Gastroesophageal sphincter (tissue), 4 donors: ENCODE measurements around the gene GABRG1. TPM values are rescaled to one million over a fixed set of nuclear protein-coding genes. Genes with fewer than 3 reads are reported as not detected.

Source experiments
- ATAC-seq: fragments of 150-250 bp; one replicate; pipeline ENCODE4 v1.9.1; 2016; ENCODE audit warnings: mild to moderate bottlenecking, moderate library complexity
- H3K27ac ChIP-seq, 4 donors: fragments of 200-600 bp; sonication (generic) in 3 of 4; 1 replicate in 3 of 4; 2 replicates in 1 of 4; pipeline ENCODE4 v1.5.1; 2016 to 2019
- H3K27me3 ChIP-seq: fragments of 200-600 bp; sonication (generic); one replicate; pipeline ENCODE4 v1.5.1; 2019
- H3K36me3 ChIP-seq, 2 donors: fragments of 200-600 bp; sonication (generic); one replicate each; pipeline ENCODE4 v1.5.1; 2019; ENCODE audit warnings: control low read depth in 1 of 2
- H3K4me1 ChIP-seq, 3 donors: fragments of 200-600 bp; sonication (generic); 1 replicate in 2 of 3; 2 replicates in 1 of 3; pipeline ENCODE4 v1.5.1; 2016 to 2019; ENCODE audit warnings: control low read depth in 2 of 3
- H3K4me3 ChIP-seq, 2 donors: fragments of 200-600 bp; sonication (generic); one replicate each; pipeline ENCODE4 v1.5.1; 2019; ENCODE audit warnings: mild to moderate bottlenecking in 1 of 2, moderate library complexity in 1 of 2
- H3K9me3 ChIP-seq, 3 donors: fragments of 200-600 bp; sonication (generic); one replicate each; pipeline ENCODE4 v1.5.1; 2017 to 2019; ENCODE audit warnings: control low read depth in 2 of 3
- CTCF ChIP-seq, 4 experiments: fragments of 200-600 bp in 2 of 4; fragments of 450-650 bp in 2 of 4; sonication (generic) in 1 of 4; IDR thresholded peaks; one replicate each; pipeline ENCODE4 v1.5.1; 2017 to 2019; ENCODE audit warnings: antibody characterized with exemption in 4 of 4, mild to moderate bottlenecking in 2 of 4, moderate library complexity in 2 of 4
- EP300 ChIP-seq: sonication (generic); formaldehyde crosslinking; IDR thresholded peaks from one replicate; pipeline ENCODE4 v1.6.1; 2017; ENCODE audit warnings: antibody characterized with exemption, mild to moderate bottlenecking
- POLR2A ChIP-seq, 2 donors: fragments of 450-650 bp; IDR thresholded peaks; one replicate each; pipeline ENCODE4 v1.6.1; 2017; ENCODE audit warnings: antibody characterized with exemption in 2 of 2, mild to moderate bottlenecking in 2 of 2, moderate library complexity in 1 of 2
- POLR2AphosphoS5 ChIP-seq: sonication (generic); formaldehyde crosslinking; IDR thresholded peaks from one replicate; pipeline ENCODE4 v1.6.1; 2017; ENCODE audit warnings: antibody characterized with exemption
- WGBS, 2 donors: methylation state at CpG; one replicate each; pipeline ENCODE4 v1.1.5; 2018; ENCODE audit warnings: low coverage in 1 of 2; 5-methylcytosine and 5-hydroxymethylcytosine counted together
- total RNA-seq, 4 donors: library from RNA; depleted of rRNA; stranded (reverse); fragments of >200 nt; gene quantifications; one replicate each; pipeline ENCODE4 v1.1.0, GENCODE V29; 2016

Gene GABRG1
- total RNA-seq = under 1 TPM in 1 of 4 donors, not detected in 3; 0.94 TPM

DNA sequence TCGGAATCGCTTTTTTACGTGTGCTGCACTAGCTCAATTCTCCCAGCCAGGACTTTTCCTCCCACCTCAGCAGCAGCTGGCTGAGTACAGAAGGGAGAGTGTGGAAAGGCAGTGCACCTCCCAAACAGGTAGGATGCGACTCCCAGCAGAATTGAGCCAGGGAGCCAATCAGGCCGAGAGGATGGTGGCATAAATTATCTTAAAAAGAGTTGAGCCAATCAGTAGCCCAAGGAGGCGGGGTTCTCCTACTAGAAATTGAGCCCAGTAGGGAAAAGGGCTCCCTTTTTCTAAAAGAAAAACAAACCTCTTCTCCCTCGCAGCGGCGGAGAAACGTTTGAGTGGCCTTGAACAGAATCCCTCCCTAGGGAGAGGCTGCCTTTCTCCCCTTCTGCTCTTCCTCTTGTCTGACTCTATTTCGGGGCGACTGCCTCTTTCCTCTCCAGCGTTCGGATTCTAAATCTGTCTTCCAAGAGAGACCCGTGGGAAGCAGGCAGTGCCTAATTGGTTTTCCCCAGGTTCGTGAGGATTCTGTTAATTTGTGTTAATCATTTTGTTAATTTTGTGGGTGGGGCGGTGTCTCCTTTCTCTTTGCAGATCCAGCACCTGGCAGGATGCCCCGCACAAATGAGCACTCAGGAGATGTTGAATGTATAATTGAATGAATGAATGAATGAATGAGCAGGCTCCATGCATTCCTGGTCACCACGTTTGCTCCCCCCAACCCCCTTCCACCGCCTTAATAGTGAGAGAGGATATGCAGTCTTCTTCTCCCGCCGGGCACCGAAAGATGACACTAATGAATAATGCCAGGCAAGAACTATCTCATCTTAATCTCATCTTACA is at the start of gene GABRG1:
GABRG1 (minus strand) TSS at position 142 of the 843 bp plus-strand sequence; CDS start at position 1, 141 bp downstream.
- TF ChIP-seq CTCF (IDR thresholded peaks at IDR 0.05) (no peak), EP300 (no peak), POLR2AphosphoS5 (no peak), POLR2A (IDR thresholded peaks at IDR 0.05) (no peak)
- no peak within 1 kb of the TSS for H3K27ac ChIP-seq
- no peaks in the 10 kb centered on the region for H3K36me3 ChIP-seq
- peaks cover 32% of the 10 kb centered on the region for H3K27me3 ChIP-seq
- no peak for ATAC-seq
- H3K4me3 ChIP-seq = peak within 1 kb of the TSS in 1 of 2 donors; percentile 29
- peaks cover 0 to 15% (median 0%) of the 10 kb centered on the region in 3 donors for H3K4me1 ChIP-seq
- WGBS, 2 donors = 15 to 17% methylated on average over 11 to 21 of the region's 23 CpGs
- H3K9me3 ChIP-seq = no peaks in the 10 kb centered on the region

GRCh38 chr4:46146993-46147392 is 23.1 kb upstream of the GABRG1 start:
- Histone ChIP-seq H3K9me3 (peaks cover 0 to 18% (median 0%) of the 10 kb centered on the region in 3 donors), H3K4me3 (no peak overlapping the region), H3K27ac (no peak overlapping the region), H3K27me3 (no peaks in the 10 kb centered on the region), H3K36me3 (no peaks in the 10 kb centered on the region), H3K4me1 (no peaks in the 10 kb centered on the region)
- no peak for ATAC-seq
- TF ChIP-seq CTCF (IDR thresholded peaks at IDR 0.05) (no peak), EP300 (no peak), POLR2A (IDR thresholded peaks at IDR 0.05) (no peak), POLR2AphosphoS5 (no peak)
- 100% methylated on average over 2 of the region's 4 CpGs; no CpG with 5 or more reads in 1 of the 2 donors for WGBS, 2 donors

- no peaks in the 10 kb centered on the region for H3K36me3 ChIP-seq
- no peak for ATAC-seq
- whole genome bisulfite sequencing, 2 donors = 29 to 48% methylated on average over 2 of the region's 2 CpGs
- H3K4me3 ChIP-seq = no peak overlapping the region
- no peaks in the 10 kb centered on the region for H3K4me1 ChIP-seq
- no peaks in the 10 kb centered on the region for H3K9me3 ChIP-seq
- peaks cover 10% of the 10 kb centered on the region for H3K27me3 ChIP-seq
- no peak overlapping the region for H3K27ac ChIP-seq
- TF ChIP-seq POLR2AphosphoS5 (no peak), CTCF (IDR thresholded peaks at IDR 0.05) (no peak)
These were observed 7.7 kb upstream of the GABRG1 start for GRCh38 chr4:46131498-46132057.

DNA sequence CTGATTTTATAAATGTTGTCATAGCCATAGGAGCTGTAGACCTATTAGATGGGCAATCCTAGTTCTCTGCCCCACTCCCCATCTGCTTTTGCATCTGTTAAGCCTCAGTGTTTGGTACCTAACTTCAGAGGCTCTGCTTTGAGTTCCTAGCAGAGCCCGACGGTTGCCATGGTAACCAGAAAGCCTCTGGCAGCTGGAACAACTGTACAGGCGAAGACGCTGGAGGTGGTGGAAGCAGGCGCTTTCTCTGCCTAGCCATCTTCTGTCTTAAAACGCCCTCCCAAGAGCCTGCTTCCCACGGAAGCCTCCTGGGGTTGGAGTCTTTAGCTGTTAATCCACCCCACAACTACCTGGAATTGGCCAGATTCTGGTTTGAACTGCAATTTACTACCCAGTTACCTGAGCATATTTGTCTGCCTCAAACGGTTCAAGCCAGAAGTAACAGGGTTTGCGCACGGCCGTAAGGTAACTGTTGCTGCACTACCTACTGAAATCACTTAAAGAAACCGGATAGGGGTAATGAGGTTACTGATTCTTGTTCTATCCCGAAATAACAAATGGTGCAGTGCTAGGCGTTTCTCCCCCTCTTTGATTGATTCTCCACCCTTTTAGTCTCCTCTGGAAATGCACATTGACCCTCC is 1.0 kb upstream of the GABRG1 start:
- Histone ChIP-seq H3K36me3 (no peaks in the 10 kb centered on the region), H3K9me3 (no peaks in the 10 kb centered on the region), H3K4me1 (peaks cover 0 to 15% (median 0%) of the 10 kb centered on the region in 3 donors), H3K27ac (no peak overlapping the region), H3K27me3 (peaks cover 32% of the 10 kb centered on the region), H3K4me3 (no peak overlapping the region)
- TF ChIP-seq CTCF (IDR thresholded peaks at IDR 0.05) (no peak), POLR2AphosphoS5 (no peak), EP300 (no peak), POLR2A (IDR thresholded peaks at IDR 0.05) (no peak)
- 35 to 40% methylated on average over 1 to 12 of the region's 14 CpGs for WGBS, 2 donors
- ATAC-seq = no peak
